SK-N-SH treated with all-trans-retinoic acid at 6 μM for 48 hours (cell line): ENCODE data around the gene SH3D19.
"Not testable (repeated sequence)": the region's sequence is repeated elsewhere in the genome, so short reads cannot be mapped to it uniquely, and the experiment has no call there.

Experiments used
- ATAC-seq: fragments of 200-7000 bp; cut with Tn5 transposase; 3 replicates; pipeline ENCODE4 v1.9.1; 2020; ENCODE audit warnings: mild to moderate bottlenecking, moderate library complexity
- ARNTL ChIP-seq: fragments of 450-650 bp; formaldehyde crosslinking; IDR thresholded peaks from 2 replicates; pipeline ENCODE4 v1.5.0; 2020; ENCODE audit warnings: low read depth, mild to moderate bottlenecking, moderate library complexity, borderline replicate concordance
- BACH2 ChIP-seq: fragments of 250-450 bp; sonication (Bioruptor Pico); IDR thresholded peaks from 2 replicates; pipeline ENCODE4 v1.9.0; 2021; ENCODE audit warnings: mild to moderate bottlenecking, borderline replicate concordance
- CREB5 ChIP-seq: fragments of 250-450 bp; sonication (Bioruptor Pico); IDR thresholded peaks from 2 replicates; pipeline ENCODE4 v1.5.1; 2020; ENCODE audit warnings: low read depth, mild to moderate bottlenecking, moderate library complexity
- CSDC2 ChIP-seq: fragments of 250-450 bp; sonication (Bioruptor Pico); IDR thresholded peaks from 2 replicates; pipeline ENCODE4 v1.5.0; 2020; ENCODE audit warnings: mild to moderate bottlenecking, moderate library complexity
- CSRNP3 ChIP-seq: fragments of 250-450 bp; sonication (Bioruptor Pico); IDR thresholded peaks from 2 replicates; pipeline ENCODE4 v1.5.1; 2021; ENCODE audit warnings: mild to moderate bottlenecking, moderate library complexity
- ESRRG ChIP-seq: fragments of 250-450 bp; sonication (Bioruptor Pico); IDR thresholded peaks from 2 replicates; pipeline ENCODE4 v1.6.1; 2021; ENCODE audit warnings: mild to moderate bottlenecking
- ISL1 ChIP-seq: fragments of 250-450 bp; sonication (Bioruptor Pico); IDR thresholded peaks from 2 replicates; pipeline ENCODE4 v2.1.2; 2022; ENCODE audit warnings: mild to moderate bottlenecking, moderate library complexity
- OSR1 ChIP-seq: fragments of 250-450 bp; sonication (Bioruptor Pico); IDR thresholded peaks from 2 replicates; pipeline ENCODE4 v1.8.0; 2022; ENCODE audit warnings: moderate library complexity, mild to moderate bottlenecking, inconsistent platforms
- PATZ1 ChIP-seq: fragments of 250-450 bp; sonication (Bioruptor Pico); IDR thresholded peaks from 2 replicates; pipeline ENCODE4 v1.8.0; 2020; ENCODE audit warnings: mild to moderate bottlenecking, moderate library complexity, borderline replicate concordance
- POU6F1 ChIP-seq: fragments of 250-450 bp; sonication (Bioruptor Pico); IDR thresholded peaks from 2 replicates; pipeline ENCODE4 v1.8.0; 2021; ENCODE audit warnings: low read depth, mild to moderate bottlenecking, moderate library complexity, borderline replicate concordance
- PPARA ChIP-seq: fragments of 250-450 bp; sonication (Bioruptor Pico); IDR thresholded peaks from 2 replicates; pipeline ENCODE4 v1.5.0; 2020; ENCODE audit warnings: mild to moderate bottlenecking, borderline replicate concordance
- RARB ChIP-seq: fragments of 250-450 bp; sonication (Bioruptor Pico); IDR thresholded peaks from 2 replicates; pipeline ENCODE4 v1.8.0; 2021; ENCODE audit warnings: mild to moderate bottlenecking, moderate library complexity
- SNAI2 ChIP-seq: fragments of 250-450 bp; sonication (Bioruptor Pico); IDR thresholded peaks from 2 replicates; pipeline ENCODE4 v1.5.0; 2020; ENCODE audit warnings: mild to moderate bottlenecking, moderate library complexity
- TOX ChIP-seq: fragments of 250-450 bp; sonication (Bioruptor Pico); IDR thresholded peaks from 2 replicates; pipeline ENCODE4 v1.8.0; 2021; ENCODE audit warnings: mild to moderate bottlenecking, moderate library complexity, borderline replicate concordance
- TSHZ2 ChIP-seq: fragments of 250-450 bp; sonication (Bioruptor Pico); IDR thresholded peaks from 2 replicates; pipeline ENCODE4 v1.5.0; 2020; ENCODE audit warnings: mild to moderate bottlenecking, moderate library complexity
- ZFP3 ChIP-seq: fragments of 250-450 bp; sonication (Bioruptor Pico); IDR thresholded peaks from 2 replicates; pipeline ENCODE4 v1.5.0; 2020; ENCODE audit warnings: mild to moderate bottlenecking, moderate library complexity
- ZFP30 ChIP-seq: fragments of 450-650 bp; formaldehyde crosslinking; IDR thresholded peaks from 2 replicates; pipeline ENCODE4 v1.5.0; 2022; ENCODE audit warnings: mild to moderate bottlenecking, moderate library complexity
- ZNF565 ChIP-seq: fragments of 450-650 bp; formaldehyde crosslinking; conservative IDR thresholded peaks from 2 replicates; pipeline ENCODE4 v1.5.0; 2020; ENCODE audit warnings: low read depth, mild to moderate bottlenecking, moderate library complexity

Gene SH3D19

GRCh38 chr4:151322570-151322969 lies 2.8 kb downstream of the SH3D19 start:
- no peak for TF ChIP-seq POU6F1 (CRISPR knock-in tag)
- TF ChIP-seq ISL1 (CRISPR knock-in tag): 0 out of 2 replicates have a peak, but pooled peaks have one; percentile 10
- ATAC-seq: peak; percentile 15; the same call in 1 of the 3 replicates

- not testable (repeated sequence) for ATAC-seq
Measured at GRCh38 chr4:151322161-151322560, 3.2 kb downstream of the SH3D19 start.

- no peak for ATAC-seq
- no peak for TF ChIP-seq PATZ1 (CRISPR knock-in tag)
- no peak for TF ChIP-seq OSR1
- no peak for TF ChIP-seq ZNF565
- no peak for TF ChIP-seq ZFP3
- no peak for TF ChIP-seq POU6F1 (CRISPR knock-in tag)
- TF ChIP-seq ZFP30 (CRISPR knock-in tag): no peak
- no peak for TF ChIP-seq CREB5 (CRISPR knock-in tag)
- no peak for TF ChIP-seq RARB (CRISPR knock-in tag)
- no peak for TF ChIP-seq CSDC2 (CRISPR knock-in tag)
- no peak for TF ChIP-seq TSHZ2 (CRISPR knock-in tag)
Measured at GRCh38 chr4:151321586-151321985, 3.8 kb downstream of the SH3D19 start.

GRCh38 chr4:151319490-151319889 lies 5.9 kb downstream of the SH3D19 start:
- TF ChIP-seq ESRRG (no peak), PATZ1 (CRISPR knock-in tag) (no peak), TSHZ2 (CRISPR knock-in tag) (no peak), BACH2 (CRISPR knock-in tag) (no peak), OSR1 (no peak), ZNF565 (no peak), PPARA (CRISPR knock-in tag) (no peak), TOX (no peak), CSRNP3 (CRISPR knock-in tag) (no peak), SNAI2 (no peak), CSDC2 (CRISPR knock-in tag) (no peak), ZFP30 (CRISPR knock-in tag) (no peak), ARNTL (CRISPR knock-in tag) (no peak)
- no peak for ATAC-seq
